MCF 10A (cell line): ENCODE results near the gene KLK11. TPM values are rescaled to one million over a fixed set of nuclear protein-coding genes. Genes with fewer than 3 reads are reported as not detected.

Source experiments
- BruUV-seq: library from RNA; stranded (reverse); fragments of 400-500 nt; replicated peaks from 2 replicates; lab custom pipeline; 2021; lab: Mats Ljungman, UMichigan
- CTCF ChIA-PET: fragments of 300-600 bp; sonication (Branson Sonifier 250); formaldehyde crosslinking; extraction: SDS; loops from one replicate; lab custom pipeline; 2021; ENCODE audit warnings: antibody characterized with exemption, inconsistent platforms; lab: Yijun Ruan, JAX
- POLR2A ChIA-PET: fragments of 300-600, 350-650 bp; sonication (Branson Sonifier 250); formaldehyde crosslinking; extraction: SDS; loops from one replicate; lab custom pipeline; 2020; ENCODE audit warnings: antibody characterized with exemption, inconsistent platforms; lab: Yijun Ruan, JAX
- DNase-seq: peaks from one replicate; pipeline ENCODE4 v3.0.0-alpha.2; 2018; ENCODE audit not compliant: unreplicated experiment
- H3K27ac Mint-ChIP-seq: one replicate; pipeline ENCODE4 v1.8.0; 2022; ENCODE audit warnings: mild to moderate bottlenecking, low read depth, mixed read lengths; ENCODE audit not compliant: unreplicated experiment
- H3K27me3 Mint-ChIP-seq: one replicate; pipeline ENCODE4 v1.8.0; 2022; ENCODE audit warnings: mixed read lengths; ENCODE audit not compliant: insufficient read depth, unreplicated experiment
- H3K36me3 Mint-ChIP-seq: one replicate; pipeline ENCODE4 v1.8.0; 2022; ENCODE audit warnings: mild to moderate bottlenecking, moderate library complexity, mixed read lengths; ENCODE audit not compliant: insufficient read depth, unreplicated experiment
- H3K4me1 Mint-ChIP-seq: one replicate; pipeline ENCODE4 v1.8.0; 2022; ENCODE audit warnings: mixed read lengths; ENCODE audit not compliant: insufficient read depth, unreplicated experiment
- H3K4me3 Mint-ChIP-seq: one replicate; pipeline ENCODE4 v1.8.0; 2022; ENCODE audit warnings: mild to moderate bottlenecking, moderate library complexity, mixed read lengths; ENCODE audit not compliant: unreplicated experiment
- H3K9me3 Mint-ChIP-seq: one replicate; pipeline ENCODE4 v1.8.0; 2022; ENCODE audit warnings: mixed read lengths; ENCODE audit not compliant: unreplicated experiment
- CTCF ChIP-seq: fragments of 200-600 bp; IDR thresholded peaks from one replicate; pipeline ENCODE4 v1.8.0; 2022; ENCODE audit warnings: antibody characterized with exemption, mild to moderate bottlenecking; ENCODE audit not compliant: unreplicated experiment
- intact Hi-C: fragments of 100-400 bp; cut with micrococcal nuclease; formaldehyde crosslinking; loops from 2 replicates; pipeline ENCODE4 v1.14.1; 2022
- total RNA-seq: library from RNA; stranded (reverse); gene quantifications from 2 replicates; pipeline ENCODE4 v1.2.3, GENCODE V29; 2022

KLK11 gene
- total RNA-seq, 1 experiment from 2014 or later, result not detected

GRCh38 chr19:51027126-51027806 lies 850 bp upstream of the KLK11 start:
- no peaks in the 10 kb centered on the region for H3K27me3 Mint-ChIP-seq
- H3K9me3 Mint-ChIP-seq, result peaks cover 27% of the 10 kb centered on the region
- no peak for TF ChIP-seq CTCF
- no peaks in the 10 kb centered on the region for H3K36me3 Mint-ChIP-seq
- DNase-seq, result no peak
- POLR2A ChIA-PET, result no interaction called here
- H3K4me3 Mint-ChIP-seq, result no peak overlapping the region
- no peak overlapping the region for H3K27ac Mint-ChIP-seq
- CTCF ChIA-PET, result no interaction called here
- H3K4me1 Mint-ChIP-seq, result peaks cover 6% of the 10 kb centered on the region
- intact Hi-C loops, result loop anchor here (10.0 kb wide), 1 partner anchor 758 kb away; no protein-coding TSS in a partner anchor
- BruUV-seq, result no TSS peak

GRCh38 chr19:51025809-51026553 lies 435 bp downstream of the KLK11 start:
- no peak for TF ChIP-seq CTCF
- ChIA-PET POLR2A (no interaction called here), CTCF (interaction anchor here (0.6 kb wide), 1 partner anchor 352 kb away, joined by 3 read pairs; no protein-coding TSS in a partner anchor)
- H3K27me3 Mint-ChIP-seq, result no peaks in the 10 kb centered on the region
- BruUV-seq, result no TSS peak
- no peak overlapping the region for H3K4me3 Mint-ChIP-seq
- intact Hi-C loops, result loop anchor here (10.0 kb wide), 1 partner anchor 759 kb away; no protein-coding TSS in a partner anchor
- no peak overlapping the region for H3K27ac Mint-ChIP-seq
- H3K36me3 Mint-ChIP-seq, result no peaks in the 10 kb centered on the region
- H3K9me3 Mint-ChIP-seq, result peaks cover 16% of the 10 kb centered on the region
- no peak for DNase-seq
- H3K4me1 Mint-ChIP-seq, result peaks cover 6% of the 10 kb centered on the region

GRCh38 chr19:51025401-51025800 lies 1.0 kb downstream of the KLK11 start:
- Mint-ChIP-seq H3K27me3 (peaks cover under 1% of the 10 kb centered on the region), H3K27ac (no peak overlapping the region), H3K4me3 (no peak overlapping the region), H3K9me3 (peaks cover 10% of the 10 kb centered on the region), H3K36me3 (no peaks in the 10 kb centered on the region), H3K4me1 (peaks cover 6% of the 10 kb centered on the region)
- ChIA-PET POLR2A (no interaction called here), CTCF (interaction anchor here (0.6 kb wide), 1 partner anchor 12 kb away, joined by 4 read pairs; no protein-coding TSS in a partner anchor)
- intact Hi-C loops, result loop anchor here (10.0 kb wide), 1 partner anchor 759 kb away; no protein-coding TSS in a partner anchor
- TF ChIP-seq CTCF, result no peak
- BruUV-seq, result no TSS peak
- no peak for DNase-seq

- CTCF ChIA-PET, result interaction anchor here (0.6 kb wide), 1 partner anchor 13 kb away, joined by 4 read pairs; no protein-coding TSS in a partner anchor
- Mint-ChIP-seq H3K36me3 (no peaks in the 10 kb centered on the region), H3K4me3 (no peak overlapping the region), H3K4me1 (peaks cover 9% of the 10 kb centered on the region), H3K27me3 (peaks cover 5% of the 10 kb centered on the region), H3K27ac (no peak overlapping the region), H3K9me3 (peaks cover 9% of the 10 kb centered on the region)
- intact Hi-C loops, result loop anchor here (10.0 kb wide), 1 partner anchor 760 kb away; no protein-coding TSS in a partner anchor
- TF ChIP-seq CTCF, result no peak
- no peak for DNase-seq
- BruUV-seq, result no TSS peak
- POLR2A ChIA-PET, result no interaction called here
Observed at GRCh38 chr19:51024924-51025323, 1.5 kb downstream of the KLK11 start.
